Measurements from ENCODE around the gene ZBTB8OS. TPM values are rescaled to one million over a fixed set of nuclear protein-coding genes. Genes with fewer than 3 reads are reported as not detected.
"Not testable (repeated sequence)": the region's sequence is repeated elsewhere in the genome, so short reads cannot be mapped to it uniquely, and the experiment has no call there.

ZBTB8OS gene
- polyA plus RNA-seq, 1 donor from 2014 or later, result 96.7 TPM

DNA sequence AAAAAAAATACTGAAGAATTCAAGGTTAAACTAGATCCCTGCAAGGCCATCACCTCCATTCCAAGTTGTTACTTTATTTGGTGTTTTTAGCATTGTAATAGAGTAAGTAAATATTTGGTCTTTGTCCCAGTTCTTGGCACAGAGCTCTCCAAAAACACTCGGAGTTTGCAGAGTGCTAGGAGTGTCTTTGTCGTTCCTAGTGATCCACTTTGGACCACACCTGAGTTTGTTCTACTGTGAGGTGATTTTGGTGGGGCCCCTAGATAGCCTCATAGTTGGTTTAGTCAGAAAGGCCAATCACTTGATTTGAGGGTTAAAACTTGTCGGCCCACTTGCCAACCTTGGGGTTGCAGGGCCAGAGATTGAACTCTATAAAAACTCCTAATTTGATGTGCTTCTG lies 26.6 kb upstream of the ZBTB8OS start:
- no peaks in the 10 kb centered on the region for H3K9me3 ChIP-seq (ENCODE audit: low read length)
- TF ChIP-seq, protein P1, sequence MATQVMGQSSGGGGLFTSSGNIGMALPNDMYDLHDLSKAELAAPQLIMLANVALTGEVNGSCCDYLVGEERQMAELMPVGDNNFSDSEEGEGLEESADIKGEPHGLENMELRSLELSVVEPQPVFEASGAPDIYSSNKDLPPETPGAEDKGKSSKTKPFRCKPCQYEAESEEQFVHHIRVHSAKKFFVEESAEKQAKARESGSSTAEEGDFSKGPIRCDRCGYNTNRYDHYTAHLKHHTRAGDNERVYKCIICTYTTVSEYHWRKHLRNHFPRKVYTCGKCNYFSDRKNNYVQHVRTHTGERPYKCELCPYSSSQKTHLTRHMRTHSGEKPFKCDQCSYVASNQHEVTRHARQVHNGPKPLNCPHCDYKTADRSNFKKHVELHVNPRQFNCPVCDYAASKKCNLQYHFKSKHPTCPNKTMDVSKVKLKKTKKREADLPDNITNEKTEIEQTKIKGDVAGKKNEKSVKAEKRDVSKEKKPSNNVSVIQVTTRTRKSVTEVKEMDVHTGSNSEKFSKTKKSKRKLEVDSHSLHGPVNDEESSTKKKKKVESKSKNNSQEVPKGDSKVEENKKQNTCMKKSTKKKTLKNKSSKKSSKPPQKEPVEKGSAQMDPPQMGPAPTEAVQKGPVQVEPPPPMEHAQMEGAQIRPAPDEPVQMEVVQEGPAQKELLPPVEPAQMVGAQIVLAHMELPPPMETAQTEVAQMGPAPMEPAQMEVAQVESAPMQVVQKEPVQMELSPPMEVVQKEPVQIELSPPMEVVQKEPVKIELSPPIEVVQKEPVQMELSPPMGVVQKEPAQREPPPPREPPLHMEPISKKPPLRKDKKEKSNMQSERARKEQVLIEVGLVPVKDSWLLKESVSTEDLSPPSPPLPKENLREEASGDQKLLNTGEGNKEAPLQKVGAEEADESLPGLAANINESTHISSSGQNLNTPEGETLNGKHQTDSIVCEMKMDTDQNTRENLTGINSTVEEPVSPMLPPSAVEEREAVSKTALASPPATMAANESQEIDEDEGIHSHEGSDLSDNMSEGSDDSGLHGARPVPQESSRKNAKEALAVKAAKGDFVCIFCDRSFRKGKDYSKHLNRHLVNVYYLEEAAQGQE (IDR thresholded peaks at IDR 0.05; ENCODE audit: borderline replicate concordance), result no peak
- no peak for TF ChIP-seq EP300 (conservative IDR thresholded peaks at IDR 0.05; ENCODE audit: poor library complexity, severe bottlenecking)
- TF ChIP-seq TAF1 (IDR thresholded peaks at IDR 0.05; ENCODE audit: low read depth), result no peak
- TF ChIP-seq, protein P2, sequence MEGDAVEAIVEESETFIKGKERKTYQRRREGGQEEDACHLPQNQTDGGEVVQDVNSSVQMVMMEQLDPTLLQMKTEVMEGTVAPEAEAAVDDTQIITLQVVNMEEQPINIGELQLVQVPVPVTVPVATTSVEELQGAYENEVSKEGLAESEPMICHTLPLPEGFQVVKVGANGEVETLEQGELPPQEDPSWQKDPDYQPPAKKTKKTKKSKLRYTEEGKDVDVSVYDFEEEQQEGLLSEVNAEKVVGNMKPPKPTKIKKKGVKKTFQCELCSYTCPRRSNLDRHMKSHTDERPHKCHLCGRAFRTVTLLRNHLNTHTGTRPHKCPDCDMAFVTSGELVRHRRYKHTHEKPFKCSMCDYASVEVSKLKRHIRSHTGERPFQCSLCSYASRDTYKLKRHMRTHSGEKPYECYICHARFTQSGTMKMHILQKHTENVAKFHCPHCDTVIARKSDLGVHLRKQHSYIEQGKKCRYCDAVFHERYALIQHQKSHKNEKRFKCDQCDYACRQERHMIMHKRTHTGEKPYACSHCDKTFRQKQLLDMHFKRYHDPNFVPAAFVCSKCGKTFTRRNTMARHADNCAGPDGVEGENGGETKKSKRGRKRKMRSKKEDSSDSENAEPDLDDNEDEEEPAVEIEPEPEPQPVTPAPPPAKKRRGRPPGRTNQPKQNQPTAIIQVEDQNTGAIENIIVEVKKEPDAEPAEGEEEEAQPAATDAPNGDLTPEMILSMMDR (IDR thresholded peaks at IDR 0.05; ENCODE audit: poor library complexity, severe bottlenecking), result no peak
- TF ChIP-seq POLR2AphosphoS5 (IDR thresholded peaks at IDR 0.05), result no peak
- TF ChIP-seq MXI1 (conservative IDR thresholded peaks at IDR 0.05; ENCODE audit: poor library complexity, severe bottlenecking), result no peak
- no peak for TF ChIP-seq SMC3 (conservative IDR thresholded peaks at IDR 0.05; ENCODE audit: poor library complexity)
- TF ChIP-seq RAD21 (conservative IDR thresholded peaks at IDR 0.05), result no peak
- TF ChIP-seq EZH2 (IDR thresholded peaks at IDR 0.05; ENCODE audit: borderline replicate concordance, insufficient read depth, low read length, poor library complexity, severe bottlenecking), result no peak
- no peak overlapping the region for H2AFZ ChIP-seq (ENCODE audit: low read depth, low read length)
- H3K4me2 ChIP-seq (ENCODE audit: low read length), result no peak overlapping the region
- no peak overlapping the region for H3K27ac ChIP-seq (ENCODE audit: low read length)
- H3K9ac ChIP-seq (ENCODE audit: low read length), result no peak overlapping the region
- no peaks in the 10 kb centered on the region for H3K9me2 ChIP-seq (ENCODE audit: insufficient read depth, low read length)
- H3K36me3 ChIP-seq (ENCODE audit: insufficient read depth, low read length), result peaks cover 12% of the 10 kb centered on the region
- H3K27me3 ChIP-seq (ENCODE audit: insufficient read depth, low read depth, low read length), result no peaks in the 10 kb centered on the region
- H4K20me1 ChIP-seq (ENCODE audit: insufficient read depth), result no peaks in the 10 kb centered on the region
- H3K4me3 ChIP-seq (ENCODE audit: low read length), result no peak overlapping the region
- H3K79me2 ChIP-seq (replicated peaks; ENCODE audit: insufficient read depth, low read length), result peaks cover 4% of the 10 kb centered on the region
- H3F3A ChIP-seq (ENCODE audit: insufficient read depth, low read length, poor library complexity, severe bottlenecking), result no peaks in the 10 kb centered on the region

DNA sequence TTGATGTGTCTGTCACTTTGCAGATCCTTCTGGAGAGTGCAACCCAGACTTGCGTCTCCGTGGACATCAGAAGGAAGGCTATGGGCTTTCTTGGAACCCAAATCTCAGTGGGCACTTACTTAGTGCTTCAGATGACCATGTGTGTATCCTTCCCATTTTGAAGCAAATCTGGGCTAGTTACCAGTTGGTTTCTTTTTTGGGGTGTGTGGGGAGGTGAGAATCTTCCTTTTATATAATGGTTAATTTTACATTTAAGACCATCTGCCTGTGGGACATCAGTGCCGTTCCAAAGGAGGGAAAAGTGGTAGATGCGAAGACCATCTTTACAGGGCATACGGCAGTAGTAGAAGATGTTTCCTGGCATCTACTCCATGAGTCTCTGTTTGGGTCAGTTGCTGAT lies 18.4 kb upstream of the ZBTB8OS start:
- not testable (repeated sequence) for H3K4me3 ChIP-seq (ENCODE audit: low read length); H3K27ac ChIP-seq (ENCODE audit: low read length); H4K20me1 ChIP-seq (ENCODE audit: insufficient read depth); H3F3A ChIP-seq (ENCODE audit: insufficient read depth, low read length, poor library complexity, severe bottlenecking); H3K36me3 ChIP-seq (ENCODE audit: insufficient read depth, low read length); H3K9me2 ChIP-seq (ENCODE audit: insufficient read depth, low read length); H3K27me3 ChIP-seq (ENCODE audit: insufficient read depth, low read depth, low read length); H2AFZ ChIP-seq (ENCODE audit: low read depth, low read length); H3K9ac ChIP-seq (ENCODE audit: low read length); H3K79me2 ChIP-seq (replicated peaks; ENCODE audit: insufficient read depth, low read length); H3K9me3 ChIP-seq (ENCODE audit: low read length); H3K4me2 ChIP-seq (ENCODE audit: low read length)

Measured in neural cell (in vitro differentiated cells).